Stimulated activated naive B cell treated with anti-CD40 and anti-IgM and Interleukin-4, amounts not matched to agents 10 μg/mL and 1 μg/mL and 100 μg/mL, for 72 hours (primary cell): ENCODE measurements around the gene PLEKHN1.

ENCODE experiments used
- ATAC-seq, 2 donors: fragments of 150-1000 bp; cut with Tn5 transposase; replicated peaks; 2 replicates each; pipeline ENCODE4 v1.10.0; 2021; ENCODE audit warnings: moderate library complexity in 1 of 2
- DNase-seq: peaks from one replicate; pipeline ENCODE4 v3.0.0; 2021
- H3K27ac Mint-ChIP-seq: one replicate; pipeline ENCODE4 v1.8.0; 2022; ENCODE audit warnings: mild to moderate bottlenecking, mixed read lengths
- H3K27me3 Mint-ChIP-seq, 2 donors: one replicate each; pipeline ENCODE4 v1.8.0; 2022; ENCODE audit warnings: mixed read lengths in 2 of 2
- H3K36me3 Mint-ChIP-seq, 2 donors: one replicate each; pipeline ENCODE4 v1.8.0; 2022; ENCODE audit warnings: mixed read lengths in 2 of 2, mild to moderate bottlenecking in 1 of 2
- H3K4me1 Mint-ChIP-seq, 2 donors: one replicate each; pipeline ENCODE4 v1.8.0; 2022; ENCODE audit warnings: mixed read lengths in 2 of 2, mild to moderate bottlenecking in 1 of 2
- H3K4me3 Mint-ChIP-seq, 2 donors: one replicate each; pipeline ENCODE4 v1.8.0; 2022; ENCODE audit warnings: mild to moderate bottlenecking in 2 of 2, mixed read lengths in 2 of 2, moderate library complexity in 1 of 2
- H3K9me3 Mint-ChIP-seq, 2 donors: one replicate each; pipeline ENCODE4 v1.8.0; 2022; ENCODE audit warnings: mixed read lengths in 2 of 2, mild to moderate bottlenecking in 1 of 2

Gene PLEKHN1

DNA sequence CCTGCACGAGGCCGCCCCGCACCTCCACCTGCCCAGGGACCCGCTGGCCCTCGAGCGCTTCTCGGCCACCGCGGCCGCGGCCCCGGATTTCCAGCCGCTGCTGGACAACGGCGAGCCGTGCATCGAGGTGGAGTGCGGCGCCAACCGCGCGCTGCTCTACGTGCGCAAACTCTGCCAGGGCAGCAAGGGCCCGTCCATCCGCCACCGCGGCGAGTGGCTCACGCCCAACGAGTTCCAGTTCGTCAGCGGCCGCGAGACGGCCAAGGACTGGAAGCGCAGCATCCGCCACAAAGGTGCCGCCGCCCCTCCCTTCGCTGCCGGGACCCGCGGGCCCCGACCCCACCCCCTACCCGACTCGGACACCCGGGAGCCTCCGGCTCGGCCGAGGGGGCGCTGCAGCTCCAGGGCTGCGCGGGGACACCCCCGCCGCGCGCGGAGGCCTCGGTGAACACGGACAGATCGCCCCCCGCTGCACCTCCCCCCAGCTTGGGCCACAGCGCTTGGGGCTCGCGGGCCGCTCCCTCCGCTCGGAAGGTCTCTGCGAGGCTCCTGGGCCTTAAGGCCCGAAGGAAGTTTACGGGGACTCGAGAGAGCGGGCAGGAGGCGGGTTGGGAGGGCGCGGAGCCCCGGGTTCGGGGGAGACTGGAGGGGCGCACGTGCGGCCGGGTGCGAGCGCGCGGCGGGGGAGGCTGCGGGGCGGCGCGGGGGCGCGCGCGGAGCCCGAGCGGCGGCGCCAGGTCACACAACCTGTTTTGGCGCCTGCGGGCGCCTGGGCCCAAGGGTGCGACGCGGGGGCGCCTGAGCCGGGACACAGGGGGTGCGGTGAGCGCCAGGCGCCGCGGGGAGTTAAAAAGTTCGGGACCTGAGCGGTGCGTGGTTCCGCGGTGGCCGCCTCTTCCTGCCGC lies 41.4 kb upstream of the PLEKHN1 start:
- Mint-ChIP-seq H3K27me3 (peaks cover 66 to 85% of the 10 kb centered on the region in 2 donors), H3K27ac (no peak overlapping the region), H3K4me3 (peak overlapping the region; percentile 56 to 65), H3K9me3 (no peaks in the 10 kb centered on the region), H3K36me3 (peaks cover 0 to 4% of the 10 kb centered on the region in 2 donors), H3K4me1 (peaks cover 22 to 30% of the 10 kb centered on the region in 2 donors)
- ATAC-seq (no peak), DNase-seq (no peak)

DNA sequence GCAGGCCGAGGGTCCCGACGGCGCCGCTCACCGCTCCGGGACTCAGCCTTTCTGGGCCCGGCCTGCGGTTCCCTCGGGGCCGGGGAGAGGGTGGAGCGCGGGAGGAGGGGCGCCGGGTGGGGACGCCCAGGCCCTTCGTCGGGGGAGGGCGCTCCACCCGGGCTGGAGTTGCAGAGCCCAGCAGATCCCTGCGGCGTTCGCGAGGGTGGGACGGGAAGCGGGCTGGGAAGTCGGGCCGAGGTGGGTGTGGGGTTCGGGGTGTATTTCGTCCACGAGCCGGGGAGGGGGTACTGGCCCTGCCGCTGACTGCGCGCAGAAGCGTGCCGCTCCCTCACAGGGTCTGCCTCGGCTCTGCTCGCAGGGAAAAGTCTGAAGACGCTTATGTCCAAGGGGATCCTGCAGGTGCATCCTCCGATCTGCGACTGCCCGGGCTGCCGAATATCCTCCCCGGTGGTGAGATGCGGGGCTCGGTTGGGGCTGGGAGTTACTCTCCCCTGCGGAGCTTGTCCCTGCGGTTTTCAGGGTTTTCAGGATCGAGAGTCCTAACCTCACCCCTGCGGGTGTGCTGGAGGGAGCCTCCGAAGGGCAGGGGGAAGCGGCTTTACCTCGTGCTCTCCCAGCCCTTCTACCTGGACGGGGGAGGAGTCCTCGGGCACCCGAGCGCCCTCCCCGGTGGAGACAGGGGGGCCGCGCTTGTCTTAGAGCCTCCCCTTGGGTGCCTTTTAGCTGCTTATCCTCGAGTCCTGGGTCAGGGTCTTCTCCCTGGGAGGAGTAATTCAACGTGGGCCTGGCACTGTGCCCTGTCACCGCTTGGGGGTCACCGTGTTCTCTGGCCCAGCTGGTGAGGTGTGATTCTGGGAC lies 40.5 kb upstream of the PLEKHN1 start:
- Mint-ChIP-seq H3K4me1 (peaks cover 17 to 25% of the 10 kb centered on the region in 2 donors), H3K4me3 (peak overlapping the region; percentile 16 to 29), H3K36me3 (peaks cover 0 to 4% of the 10 kb centered on the region in 2 donors), H3K27me3 (peaks cover 58 to 82% of the 10 kb centered on the region in 2 donors), H3K9me3 (no peaks in the 10 kb centered on the region), H3K27ac (no peak overlapping the region)
- no peak for DNase-seq
- no peak for ATAC-seq

GRCh38 chr1:927234-927633 lies 39.0 kb upstream of the PLEKHN1 start:
- Mint-ChIP-seq H3K4me3 (no peak overlapping the region), H3K27ac (no peak overlapping the region), H3K27me3 (peaks cover 54 to 77% of the 10 kb centered on the region in 2 donors), H3K4me1 (peaks cover 9 to 21% of the 10 kb centered on the region in 2 donors), H3K9me3 (no peaks in the 10 kb centered on the region), H3K36me3 (no peaks in the 10 kb centered on the region)
- ATAC-seq (no peak), DNase-seq (no peak)

GRCh38 chr1:927748-928147 lies 38.5 kb upstream of the PLEKHN1 start:
- no peak overlapping the region for H3K4me3 Mint-ChIP-seq
- peaks cover 8 to 21% of the 10 kb centered on the region in 2 donors for H3K4me1 Mint-ChIP-seq
- H3K27ac Mint-ChIP-seq, result no peak overlapping the region
- DNase-seq (no peak), ATAC-seq (no peak)
- H3K36me3 Mint-ChIP-seq, result no peaks in the 10 kb centered on the region
- no peaks in the 10 kb centered on the region for H3K9me3 Mint-ChIP-seq
- H3K27me3 Mint-ChIP-seq, result peaks cover 52 to 75% of the 10 kb centered on the region in 2 donors

DNA sequence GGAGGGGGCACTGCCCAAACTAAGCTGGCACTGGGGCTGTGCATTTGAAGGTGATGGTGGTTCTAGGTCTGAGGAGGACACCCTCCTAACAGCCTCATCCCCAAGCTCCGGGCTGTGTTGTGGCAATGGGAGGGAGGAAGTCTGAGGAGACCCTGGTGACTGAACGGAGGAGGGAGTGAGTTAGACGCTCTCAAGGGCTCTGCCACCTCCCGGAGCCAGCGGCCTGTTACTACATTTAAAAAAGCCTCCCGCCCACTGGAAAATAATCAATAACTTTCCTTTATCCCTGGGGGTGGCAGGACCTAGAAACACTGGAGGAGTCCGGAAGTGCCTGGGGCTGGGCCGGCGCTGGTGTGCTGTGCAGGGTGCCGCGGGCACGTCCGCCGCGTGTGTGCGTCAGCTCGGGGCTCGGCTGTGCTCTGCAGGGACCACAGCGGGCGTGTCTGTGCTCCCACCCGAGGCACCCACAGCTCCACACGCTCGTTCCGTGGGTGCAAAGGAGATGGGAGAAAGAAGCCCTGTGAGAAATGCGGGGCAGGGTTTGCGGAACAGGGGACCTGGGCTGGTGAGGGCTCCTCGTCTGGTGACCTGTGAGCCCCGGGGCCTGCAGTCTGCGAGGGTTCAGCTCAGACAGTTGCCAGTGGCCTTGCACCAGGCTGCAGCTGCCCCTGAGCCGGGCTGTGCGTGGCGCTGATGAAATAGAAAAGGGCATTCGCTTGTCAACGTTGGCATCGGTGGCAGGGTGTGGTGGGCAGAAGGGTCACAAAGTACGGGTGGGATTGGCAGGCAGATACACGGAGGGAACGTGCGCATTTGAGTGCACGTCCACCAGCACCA lies 37.2 kb upstream of the PLEKHN1 start:
- ATAC-seq, result no peak
- H3K27ac Mint-ChIP-seq, result no peak overlapping the region

GRCh38 chr1:929712-930632 lies 36.3 kb upstream of the PLEKHN1 start:
- peaks cover 5 to 13% of the 10 kb centered on the region in 2 donors for H3K4me1 Mint-ChIP-seq
- ATAC-seq, result no peak
- H3K9me3 Mint-ChIP-seq, result no peaks in the 10 kb centered on the region
- no peak for DNase-seq
- H3K36me3 Mint-ChIP-seq, result peaks cover 0 to 1% of the 10 kb centered on the region in 2 donors
- H3K4me3 Mint-ChIP-seq, result no peak overlapping the region
- H3K27ac Mint-ChIP-seq, result no peak overlapping the region
- H3K27me3 Mint-ChIP-seq, result peaks cover 57 to 77% of the 10 kb centered on the region in 2 donors

More for the DNA sequence above, 37.2 kb upstream of the PLEKHN1 start:
- H3K4me1 Mint-ChIP-seq, result peaks cover 3 to 13% of the 10 kb centered on the region in 2 donors
- DNase-seq, result no peak
- H3K9me3 Mint-ChIP-seq, result no peaks in the 10 kb centered on the region
- peaks cover 54 to 78% of the 10 kb centered on the region in 2 donors for H3K27me3 Mint-ChIP-seq
- no peak overlapping the region for H3K4me3 Mint-ChIP-seq
- no peaks in the 10 kb centered on the region for H3K36me3 Mint-ChIP-seq

DNA sequence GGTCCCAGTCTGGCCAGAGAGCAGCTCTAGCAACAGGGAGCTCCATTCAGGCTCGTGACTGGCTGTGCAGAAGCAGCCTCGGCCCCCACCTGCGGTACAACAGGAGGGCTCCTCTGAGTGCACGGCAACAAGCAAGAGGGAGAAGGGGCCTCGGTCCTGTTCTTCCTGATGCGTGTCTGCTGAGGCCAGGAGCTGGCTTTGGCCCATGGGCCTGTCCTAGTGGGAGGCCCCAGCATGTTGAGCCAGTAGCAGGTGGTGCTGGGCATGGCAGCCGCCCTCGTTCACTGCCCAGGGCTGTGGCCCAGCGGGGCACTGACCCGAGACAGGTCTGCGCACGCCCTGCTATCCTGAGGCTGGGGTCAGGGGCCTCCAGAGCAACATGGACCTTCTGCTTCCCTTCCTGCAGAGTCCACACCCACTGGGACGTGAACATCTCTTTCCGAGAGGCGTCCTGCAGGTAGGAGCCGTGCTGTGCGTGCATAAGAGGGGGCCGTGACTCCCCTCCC lies 35.6 kb upstream of the PLEKHN1 start:
- H3K27ac Mint-ChIP-seq, result no peak overlapping the region
- DNase-seq (no peak), ATAC-seq (no peak)
- no peaks in the 10 kb centered on the region for H3K9me3 Mint-ChIP-seq
- no peak overlapping the region for H3K4me3 Mint-ChIP-seq
- peaks cover 65 to 79% of the 10 kb centered on the region in 2 donors for H3K27me3 Mint-ChIP-seq
- peaks cover 0 to 1% of the 10 kb centered on the region in 2 donors for H3K36me3 Mint-ChIP-seq
- H3K4me1 Mint-ChIP-seq, result peaks cover 6 to 13% of the 10 kb centered on the region in 2 donors

DNA sequence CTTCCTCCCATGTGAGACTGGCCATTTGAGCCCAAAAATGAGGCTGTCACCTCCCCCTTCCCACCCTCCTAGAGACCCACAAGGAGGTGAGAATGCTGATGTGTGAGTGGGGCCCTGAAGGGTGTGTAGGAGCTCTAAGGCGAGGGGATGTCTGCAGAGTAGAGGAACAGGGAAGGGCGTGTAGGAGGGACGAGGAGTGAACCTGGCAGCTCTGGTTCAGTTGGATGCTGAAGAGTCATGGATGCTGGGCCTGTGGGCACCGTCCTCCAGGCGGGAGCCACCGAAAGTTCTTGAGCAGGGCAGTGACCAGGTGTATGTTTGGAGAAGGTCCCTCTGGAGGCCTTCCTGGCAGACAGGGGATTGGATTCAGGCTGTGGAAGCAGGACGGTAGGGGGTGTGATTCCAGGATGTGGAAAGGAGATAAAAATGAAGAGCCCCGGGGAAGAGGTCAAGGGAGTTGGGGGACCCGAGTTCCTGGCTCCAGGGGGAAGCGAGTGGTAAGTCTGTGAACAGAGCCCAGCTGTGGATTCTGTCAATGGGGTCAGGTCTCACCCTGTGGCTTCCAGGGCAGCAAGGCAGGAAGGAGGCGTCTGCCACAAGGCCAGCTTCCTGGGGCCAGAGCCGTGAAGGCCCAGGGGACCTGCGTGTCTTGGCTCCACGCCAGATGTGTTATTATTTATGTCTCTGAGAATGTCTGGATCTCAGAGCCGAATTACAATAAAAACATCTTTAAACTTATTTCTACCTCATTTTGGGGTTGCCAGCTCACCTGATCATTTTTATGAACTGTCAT lies 34.7 kb upstream of the PLEKHN1 start:
- peaks cover 61 to 74% of the 10 kb centered on the region in 2 donors for H3K27me3 Mint-ChIP-seq
- H3K4me1 Mint-ChIP-seq, result peaks cover 4 to 5% of the 10 kb centered on the region in 2 donors
- no peak overlapping the region for H3K4me3 Mint-ChIP-seq
- DNase-seq (no peak), ATAC-seq (no peak)
- H3K9me3 Mint-ChIP-seq, result no peaks in the 10 kb centered on the region
- H3K27ac Mint-ChIP-seq, result no peak overlapping the region
- H3K36me3 Mint-ChIP-seq, result peaks cover 0 to 1% of the 10 kb centered on the region in 2 donors

DNA sequence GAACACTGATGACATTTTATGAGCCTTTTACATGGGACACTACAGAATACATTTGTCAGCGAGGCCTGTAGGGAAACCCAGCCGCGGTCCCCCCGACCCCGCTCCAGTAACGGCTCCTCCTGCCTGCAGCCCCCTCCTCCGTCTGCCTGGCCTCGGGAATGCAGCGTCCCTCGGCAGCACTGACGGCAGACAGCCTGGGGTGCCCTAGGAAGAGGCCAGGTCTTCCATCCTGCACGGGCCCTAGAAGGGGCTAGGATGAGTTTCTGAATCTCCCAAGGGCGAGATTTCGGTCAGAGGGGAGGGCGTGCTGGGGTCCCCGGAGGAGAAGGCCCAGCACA lies 34.1 kb upstream of the PLEKHN1 start:
- no peak for DNase-seq
- peaks cover 3 to 5% of the 10 kb centered on the region in 2 donors for H3K4me1 Mint-ChIP-seq
- H3K36me3 Mint-ChIP-seq, result peaks cover 0 to 1% of the 10 kb centered on the region in 2 donors
- ATAC-seq, result no peak
- H3K27me3 Mint-ChIP-seq, result peaks cover 61 to 74% of the 10 kb centered on the region in 2 donors
- no peaks in the 10 kb centered on the region for H3K9me3 Mint-ChIP-seq
- H3K27ac Mint-ChIP-seq, result no peak overlapping the region
- no peak overlapping the region for H3K4me3 Mint-ChIP-seq

DNA sequence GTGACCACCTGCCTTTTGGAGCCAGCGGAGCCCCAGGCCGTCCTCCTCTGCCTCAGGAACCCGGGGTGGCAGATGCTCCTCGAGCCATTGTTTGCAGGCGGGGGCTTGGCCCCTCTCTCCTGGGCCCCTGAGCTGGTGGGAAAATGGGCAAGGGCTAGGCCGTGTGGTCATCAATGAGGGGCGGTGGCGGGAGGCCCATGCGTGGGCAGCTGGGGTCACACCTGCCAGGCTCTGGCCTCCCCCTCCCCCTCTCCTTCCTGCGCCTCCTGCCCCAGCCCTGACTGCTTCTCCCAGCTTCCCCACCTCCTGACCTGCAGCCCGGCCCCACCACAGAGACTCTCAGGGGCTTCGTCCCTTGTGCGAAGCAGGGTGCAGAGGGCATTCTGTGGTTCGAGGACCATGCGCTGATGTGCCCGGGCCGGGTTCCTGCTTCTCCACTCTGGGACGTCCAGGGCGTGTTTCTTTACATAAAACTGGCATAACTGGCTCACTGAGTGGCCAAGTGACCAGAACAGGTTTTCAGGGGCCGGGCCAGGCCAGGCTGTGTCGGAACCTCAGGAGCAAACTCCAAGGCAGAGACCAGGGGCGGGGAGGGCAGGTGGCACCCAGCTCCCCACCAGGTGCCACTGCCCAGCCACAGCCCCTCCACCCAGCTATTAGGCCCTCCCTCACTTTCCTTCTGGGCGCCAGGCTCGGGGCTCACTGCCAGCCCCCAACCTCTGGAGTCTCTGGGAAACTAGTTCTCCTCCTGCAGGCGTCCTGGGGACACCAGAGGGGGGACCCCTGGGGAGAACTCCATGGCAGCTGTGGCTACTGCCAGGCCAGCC lies 33.3 kb upstream of the PLEKHN1 start:
- H3K9me3 Mint-ChIP-seq, result no peaks in the 10 kb centered on the region
- no peak overlapping the region for H3K4me3 Mint-ChIP-seq
- DNase-seq (no peak), ATAC-seq (no peak)
- H3K27me3 Mint-ChIP-seq, result peaks cover 60 to 70% of the 10 kb centered on the region in 2 donors
- H3K27ac Mint-ChIP-seq, result no peak overlapping the region
- H3K4me1 Mint-ChIP-seq, result peaks cover 5% of the 10 kb centered on the region in 2 donors
- H3K36me3 Mint-ChIP-seq, result peaks cover 0 to 1% of the 10 kb centered on the region in 2 donors

GRCh38 chr1:933603-933940 lies 32.7 kb upstream of the PLEKHN1 start:
- no peak overlapping the region for H3K27ac Mint-ChIP-seq
- ATAC-seq, result no peak
- no peak for DNase-seq
- peaks cover 61 to 70% of the 10 kb centered on the region in 2 donors for H3K27me3 Mint-ChIP-seq
- no peak overlapping the region for H3K4me3 Mint-ChIP-seq
- peaks cover 5 to 7% of the 10 kb centered on the region in 2 donors for H3K4me1 Mint-ChIP-seq
- no peaks in the 10 kb centered on the region for H3K9me3 Mint-ChIP-seq
- peaks cover 0 to 1% of the 10 kb centered on the region in 2 donors for H3K36me3 Mint-ChIP-seq
